ENCODE data around the gene PROB1. TPM values are rescaled to one million over a fixed set of nuclear protein-coding genes. Genes with fewer than 3 reads are reported as not detected.
A peak's percentile ranks its signal among the peaks of the same experiment; 100 is the strongest.

The PROB1 gene
- total and polyA plus RNA-seq, 2 of the 13 experiments (the other 11 are each of a cell fraction or from before 2014, with no cell fraction given), result 0.69 to 1.1 TPM

DNA sequence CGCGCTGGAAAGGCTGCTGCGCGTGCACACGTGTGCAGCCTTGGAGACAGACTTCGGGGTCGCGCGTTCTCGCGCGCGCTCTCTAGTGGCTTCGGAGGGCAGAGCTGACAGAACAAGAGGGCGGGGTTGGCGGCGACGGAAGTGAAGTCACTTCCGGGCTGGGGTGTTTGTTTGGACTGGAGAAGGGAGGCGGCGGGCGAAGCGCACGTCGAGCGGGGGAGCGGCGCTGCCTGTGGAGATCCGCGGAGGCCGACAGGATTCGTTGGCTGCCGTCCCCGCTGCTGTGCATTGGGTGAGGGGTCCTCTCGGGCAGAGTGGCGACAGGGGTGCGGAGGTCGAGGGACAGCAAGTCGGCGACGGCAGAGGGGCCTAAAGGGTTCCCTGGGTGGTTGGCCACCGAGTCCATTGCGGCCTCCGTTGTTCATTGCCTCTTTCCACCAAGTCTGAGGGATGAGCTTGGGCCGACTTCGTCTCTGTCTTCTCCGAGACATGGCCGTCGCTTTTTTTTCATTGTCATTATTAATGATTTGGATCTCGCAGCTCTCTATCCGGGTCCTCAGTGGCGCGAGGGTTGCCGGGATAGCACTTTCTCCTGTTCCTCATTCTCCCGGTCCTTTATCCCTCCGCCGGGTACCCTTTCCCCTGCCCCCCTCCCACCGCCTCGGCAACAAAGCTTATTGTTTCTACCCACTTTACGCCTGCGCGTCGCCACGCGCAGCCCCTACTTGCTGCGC is 53.0 kb downstream of the PROB1 start, which contains the start of gene PAIP2 (continued):
- TF ChIP-seq FOXP4 (CRISPR knock-in tag; IDR thresholded peaks at IDR 0.05) (peak; percentile 47; the same call in 1 of the 2 replicates), ZBTB26 (CRISPR knock-in tag; IDR thresholded peaks at IDR 0.05; ENCODE audit: borderline replicate concordance) (peak; percentile 47; the same call in 1 of the 2 replicates), KDM4B (CRISPR knock-in tag; IDR thresholded peaks at IDR 0.05) (peak; percentile 84), GATAD1 (CRISPR knock-in tag; IDR thresholded peaks at IDR 0.05) (peak; percentile 80), ZBTB3 (CRISPR knock-in tag; IDR thresholded peaks at IDR 0.05; ENCODE audit: borderline replicate concordance, low read depth) (peak; percentile 75; the same call in 1 of the 2 replicates), NPAS2 (CRISPR knock-in tag; IDR thresholded peaks at IDR 0.05; ENCODE audit: borderline replicate concordance) (no peak), ARNT (IDR thresholded peaks at IDR 0.05) (no peak), ZBTB14 (CRISPR knock-in tag; IDR thresholded peaks at IDR 0.05) (peak; percentile 100), ATAD3A (CRISPR knock-in tag; IDR thresholded peaks at IDR 0.05) (0 out of 2 replicates have a peak, but pooled peaks have one; percentile 21), GLI4 (CRISPR knock-in tag; IDR thresholded peaks at IDR 0.05; ENCODE audit: borderline replicate concordance) (peak; percentile 83; the same call in 1 of the 2 replicates), ZZZ3 (CRISPR knock-in tag; IDR thresholded peaks at IDR 0.05; ENCODE audit: borderline replicate concordance) (peak; percentile 80; the same call in 1 of the 2 replicates), ESRRA (CRISPR knock-in tag; IDR thresholded peaks at IDR 0.05; ENCODE audit: low read depth) (peak; percentile 67; the same call in 1 of the 2 replicates), MATR3 (CRISPR knock-in tag; IDR thresholded peaks at IDR 0.05) (no peak), NR2C2 (CRISPR knock-in tag; IDR thresholded peaks at IDR 0.05; ENCODE audit: borderline replicate concordance) (peak; percentile 64), SATB2 (CRISPR knock-in tag; IDR thresholded peaks at IDR 0.05) (0 out of 2 replicates have a peak, but pooled peaks have one; percentile 14), ARID3A (IDR thresholded peaks at IDR 0.05; ENCODE audit: low read depth, low read length) (0 out of 2 replicates have a peak, but pooled peaks have one; percentile 5), ZNF207 (IDR thresholded peaks at IDR 0.05; ENCODE audit: borderline replicate concordance) (no peak), ZNF136 (CRISPR knock-in tag; IDR thresholded peaks at IDR 0.05; ENCODE audit: low read depth) (no peak)
- TF ChIP-seq, protein P1, sequence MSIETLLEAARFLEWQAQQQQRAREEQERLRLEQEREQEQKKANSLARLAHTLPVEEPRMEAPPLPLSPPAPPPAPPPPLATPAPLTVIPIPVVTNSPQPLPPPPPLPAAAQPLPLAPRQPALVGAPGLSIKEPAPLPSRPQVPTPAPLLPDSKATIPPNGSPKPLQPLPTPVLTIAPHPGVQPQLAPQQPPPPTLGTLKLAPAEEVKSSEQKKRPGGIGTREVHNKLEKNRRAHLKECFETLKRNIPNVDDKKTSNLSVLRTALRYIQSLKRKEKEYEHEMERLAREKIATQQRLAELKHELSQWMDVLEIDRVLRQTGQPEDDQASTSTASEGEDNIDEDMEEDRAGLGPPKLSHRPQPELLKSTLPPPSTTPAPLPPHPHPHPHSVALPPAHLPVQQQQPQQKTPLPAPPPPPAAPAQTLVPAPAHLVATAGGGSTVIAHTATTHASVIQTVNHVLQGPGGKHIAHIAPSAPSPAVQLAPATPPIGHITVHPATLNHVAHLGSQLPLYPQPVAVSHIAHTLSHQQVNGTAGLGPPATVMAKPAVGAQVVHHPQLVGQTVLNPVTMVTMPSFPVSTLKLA (IDR thresholded peaks at IDR 0.05), result peak; percentile 84
- TF ChIP-seq, protein P2, sequence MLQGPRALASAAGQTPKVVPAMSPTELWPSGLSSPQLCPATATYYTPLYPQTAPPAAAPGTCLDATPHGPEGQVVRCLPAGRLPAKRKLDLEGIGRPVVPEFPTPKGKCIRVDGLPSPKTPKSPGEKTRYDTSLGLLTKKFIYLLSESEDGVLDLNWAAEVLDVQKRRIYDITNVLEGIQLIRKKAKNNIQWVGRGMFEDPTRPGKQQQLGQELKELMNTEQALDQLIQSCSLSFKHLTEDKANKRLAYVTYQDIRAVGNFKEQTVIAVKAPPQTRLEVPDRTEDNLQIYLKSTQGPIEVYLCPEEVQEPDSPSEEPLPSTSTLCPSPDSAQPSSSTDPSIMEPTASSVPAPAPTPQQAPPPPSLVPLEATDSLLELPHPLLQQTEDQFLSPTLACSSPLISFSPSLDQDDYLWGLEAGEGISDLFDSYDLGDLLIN (CRISPR knock-in tag; IDR thresholded peaks at IDR 0.05; ENCODE audit: borderline replicate concordance), result no peak
